PFSK-1 (cell line): Measurements from ENCODE around the gene SLC48A1.

Experiments
- POLR2AphosphoS5 ChIP-seq: IDR thresholded peaks from 2 replicates; pipeline ENCODE4 v1.6.1; 2012; ENCODE audit warnings: low read depth, mild to moderate bottlenecking, control low read depth, low read length, moderate library complexity
- TAF1 ChIP-seq: IDR thresholded peaks from 2 replicates; pipeline ENCODE4 v1.6.1; 2012; ENCODE audit warnings: low read length, control low read depth, borderline replicate concordance; ENCODE audit not compliant: insufficient read depth

- no peak for TF ChIP-seq TAF1
- TF ChIP-seq POLR2AphosphoS5, result no peak
Measured at GRCh38 chr12:47789141-47789540, 16.1 kb downstream of the SLC48A1 start.
